ENCODE measurements around the gene NANS. TPM values are rescaled to one million over a fixed set of nuclear protein-coding genes. Genes with fewer than 3 reads are reported as not detected.

The NANS gene
- polyA plus RNA-seq, 1 donor from 2014 or later = 16.9 TPM

DNA sequence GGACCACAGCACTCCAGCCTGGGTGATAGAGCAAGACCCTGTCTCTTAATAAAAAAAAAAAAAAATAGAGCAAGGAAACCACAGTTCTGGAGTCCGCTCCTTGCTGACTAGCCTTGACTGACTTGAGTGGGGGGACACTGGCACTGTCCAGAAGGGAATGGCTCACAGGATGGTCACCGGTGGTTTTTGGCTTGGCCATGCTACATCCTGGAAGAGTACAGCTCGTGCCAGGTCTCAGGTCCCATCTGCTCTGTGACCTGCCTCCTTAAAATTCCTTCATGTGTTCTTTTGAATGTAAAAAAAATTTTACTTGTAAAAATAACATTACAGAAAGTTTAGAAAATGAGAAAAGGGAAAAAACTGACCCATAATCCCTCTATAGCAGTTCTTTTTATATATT is 5.6 kb downstream of the NANS start:
- Histone ChIP-seq H3K9ac (ENCODE audit: low read length) (no peak overlapping the region), H3K27me3 (ENCODE audit: insufficient read depth, low read depth, low read length) (no peaks in the 10 kb centered on the region), H3F3A (ENCODE audit: insufficient read depth, low read length, poor library complexity, severe bottlenecking) (no peaks in the 10 kb centered on the region), H3K27ac (ENCODE audit: low read length) (no peak overlapping the region), H3K4me3 (ENCODE audit: low read length) (no peak overlapping the region), H3K9me3 (ENCODE audit: low read length) (no peaks in the 10 kb centered on the region), H3K9me2 (ENCODE audit: insufficient read depth, low read length) (no peaks in the 10 kb centered on the region), H4K20me1 (ENCODE audit: insufficient read depth) (no peaks in the 10 kb centered on the region), H3K4me2 (ENCODE audit: low read length) (no peak overlapping the region), H3K36me3 (ENCODE audit: insufficient read depth, low read length) (no peaks in the 10 kb centered on the region), H3K79me2 (replicated peaks; ENCODE audit: insufficient read depth, low read length) (no peaks in the 10 kb centered on the region), H2AFZ (ENCODE audit: low read depth, low read length) (no peak overlapping the region)
- TF ChIP-seq RAD21 (conservative IDR thresholded peaks at IDR 0.05) (no peak), MXI1 (conservative IDR thresholded peaks at IDR 0.05; ENCODE audit: poor library complexity, severe bottlenecking) (no peak), EZH2 (IDR thresholded peaks at IDR 0.05; ENCODE audit: borderline replicate concordance, insufficient read depth, low read length, poor library complexity, severe bottlenecking) (no peak), EP300 (conservative IDR thresholded peaks at IDR 0.05; ENCODE audit: poor library complexity, severe bottlenecking) (no peak), POLR2AphosphoS5 (IDR thresholded peaks at IDR 0.05) (no peak), SMC3 (conservative IDR thresholded peaks at IDR 0.05; ENCODE audit: poor library complexity) (no peak), TAF1 (IDR thresholded peaks at IDR 0.05; ENCODE audit: low read depth) (no peak)
- TF ChIP-seq, protein P1, sequence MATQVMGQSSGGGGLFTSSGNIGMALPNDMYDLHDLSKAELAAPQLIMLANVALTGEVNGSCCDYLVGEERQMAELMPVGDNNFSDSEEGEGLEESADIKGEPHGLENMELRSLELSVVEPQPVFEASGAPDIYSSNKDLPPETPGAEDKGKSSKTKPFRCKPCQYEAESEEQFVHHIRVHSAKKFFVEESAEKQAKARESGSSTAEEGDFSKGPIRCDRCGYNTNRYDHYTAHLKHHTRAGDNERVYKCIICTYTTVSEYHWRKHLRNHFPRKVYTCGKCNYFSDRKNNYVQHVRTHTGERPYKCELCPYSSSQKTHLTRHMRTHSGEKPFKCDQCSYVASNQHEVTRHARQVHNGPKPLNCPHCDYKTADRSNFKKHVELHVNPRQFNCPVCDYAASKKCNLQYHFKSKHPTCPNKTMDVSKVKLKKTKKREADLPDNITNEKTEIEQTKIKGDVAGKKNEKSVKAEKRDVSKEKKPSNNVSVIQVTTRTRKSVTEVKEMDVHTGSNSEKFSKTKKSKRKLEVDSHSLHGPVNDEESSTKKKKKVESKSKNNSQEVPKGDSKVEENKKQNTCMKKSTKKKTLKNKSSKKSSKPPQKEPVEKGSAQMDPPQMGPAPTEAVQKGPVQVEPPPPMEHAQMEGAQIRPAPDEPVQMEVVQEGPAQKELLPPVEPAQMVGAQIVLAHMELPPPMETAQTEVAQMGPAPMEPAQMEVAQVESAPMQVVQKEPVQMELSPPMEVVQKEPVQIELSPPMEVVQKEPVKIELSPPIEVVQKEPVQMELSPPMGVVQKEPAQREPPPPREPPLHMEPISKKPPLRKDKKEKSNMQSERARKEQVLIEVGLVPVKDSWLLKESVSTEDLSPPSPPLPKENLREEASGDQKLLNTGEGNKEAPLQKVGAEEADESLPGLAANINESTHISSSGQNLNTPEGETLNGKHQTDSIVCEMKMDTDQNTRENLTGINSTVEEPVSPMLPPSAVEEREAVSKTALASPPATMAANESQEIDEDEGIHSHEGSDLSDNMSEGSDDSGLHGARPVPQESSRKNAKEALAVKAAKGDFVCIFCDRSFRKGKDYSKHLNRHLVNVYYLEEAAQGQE (IDR thresholded peaks at IDR 0.05; ENCODE audit: borderline replicate concordance) = no peak
- TF ChIP-seq, protein P2, sequence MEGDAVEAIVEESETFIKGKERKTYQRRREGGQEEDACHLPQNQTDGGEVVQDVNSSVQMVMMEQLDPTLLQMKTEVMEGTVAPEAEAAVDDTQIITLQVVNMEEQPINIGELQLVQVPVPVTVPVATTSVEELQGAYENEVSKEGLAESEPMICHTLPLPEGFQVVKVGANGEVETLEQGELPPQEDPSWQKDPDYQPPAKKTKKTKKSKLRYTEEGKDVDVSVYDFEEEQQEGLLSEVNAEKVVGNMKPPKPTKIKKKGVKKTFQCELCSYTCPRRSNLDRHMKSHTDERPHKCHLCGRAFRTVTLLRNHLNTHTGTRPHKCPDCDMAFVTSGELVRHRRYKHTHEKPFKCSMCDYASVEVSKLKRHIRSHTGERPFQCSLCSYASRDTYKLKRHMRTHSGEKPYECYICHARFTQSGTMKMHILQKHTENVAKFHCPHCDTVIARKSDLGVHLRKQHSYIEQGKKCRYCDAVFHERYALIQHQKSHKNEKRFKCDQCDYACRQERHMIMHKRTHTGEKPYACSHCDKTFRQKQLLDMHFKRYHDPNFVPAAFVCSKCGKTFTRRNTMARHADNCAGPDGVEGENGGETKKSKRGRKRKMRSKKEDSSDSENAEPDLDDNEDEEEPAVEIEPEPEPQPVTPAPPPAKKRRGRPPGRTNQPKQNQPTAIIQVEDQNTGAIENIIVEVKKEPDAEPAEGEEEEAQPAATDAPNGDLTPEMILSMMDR (IDR thresholded peaks at IDR 0.05; ENCODE audit: poor library complexity, severe bottlenecking) = no peak

DNA sequence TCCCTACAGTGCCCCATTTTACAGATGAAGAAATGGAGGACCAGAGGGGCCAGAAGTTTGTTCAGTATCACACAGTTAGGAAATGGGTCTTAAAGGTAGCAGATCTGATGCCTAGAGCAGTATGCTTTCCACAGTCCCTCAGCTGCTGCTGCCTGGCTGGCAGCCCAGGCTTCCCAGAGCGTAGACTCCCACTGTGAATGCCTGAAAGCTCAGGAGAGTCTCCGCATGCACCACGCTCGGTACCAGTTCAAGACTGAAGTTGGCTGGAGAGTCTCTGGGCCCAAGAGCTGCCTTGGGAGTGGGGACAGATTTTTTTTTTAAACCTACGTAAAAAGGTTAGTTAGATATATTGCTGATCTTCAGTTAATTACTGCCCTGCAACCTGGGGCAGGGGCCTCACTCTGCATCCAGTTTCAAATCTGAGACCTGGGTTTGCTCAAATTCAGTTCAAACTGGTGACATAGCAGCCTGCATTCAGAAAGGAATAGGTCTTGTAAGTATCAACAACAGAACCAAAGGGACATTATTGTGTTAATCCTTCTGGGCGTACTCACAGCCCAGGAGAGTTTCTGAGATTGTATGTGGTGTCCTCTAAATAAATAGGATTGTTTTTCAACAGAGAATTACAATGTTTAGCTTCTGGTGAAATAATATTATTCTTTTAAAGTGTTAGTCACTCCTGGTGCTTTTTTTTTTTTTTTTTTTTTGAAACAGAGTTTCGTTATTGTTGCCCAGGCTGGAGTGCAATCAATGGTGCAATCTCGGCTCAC is 8.3 kb downstream of the NANS start:
- no peaks in the 10 kb centered on the region for H3K79me2 ChIP-seq (replicated peaks; ENCODE audit: insufficient read depth, low read length)
- H3F3A ChIP-seq (ENCODE audit: insufficient read depth, low read length, poor library complexity, severe bottlenecking) = no peaks in the 10 kb centered on the region
- H3K9me3 ChIP-seq (ENCODE audit: low read length) = no peaks in the 10 kb centered on the region
- H3K9me2 ChIP-seq (ENCODE audit: insufficient read depth, low read length) = no peaks in the 10 kb centered on the region
- H3K36me3 ChIP-seq (ENCODE audit: insufficient read depth, low read length) = no peaks in the 10 kb centered on the region
- no peak overlapping the region for H2AFZ ChIP-seq (ENCODE audit: low read depth, low read length)
- H3K27ac ChIP-seq (ENCODE audit: low read length) = no peak overlapping the region
- no peak overlapping the region for H3K4me3 ChIP-seq (ENCODE audit: low read length)
- H4K20me1 ChIP-seq (ENCODE audit: insufficient read depth) = no peaks in the 10 kb centered on the region
- TF ChIP-seq EZH2 (IDR thresholded peaks at IDR 0.05; ENCODE audit: borderline replicate concordance, insufficient read depth, low read length, poor library complexity, severe bottlenecking) (no peak), MXI1 (conservative IDR thresholded peaks at IDR 0.05; ENCODE audit: poor library complexity, severe bottlenecking) (no peak), EP300 (conservative IDR thresholded peaks at IDR 0.05; ENCODE audit: poor library complexity, severe bottlenecking) (no peak), POLR2AphosphoS5 (IDR thresholded peaks at IDR 0.05) (no peak), SMC3 (conservative IDR thresholded peaks at IDR 0.05; ENCODE audit: poor library complexity) (no peak), RAD21 (conservative IDR thresholded peaks at IDR 0.05) (no peak), TAF1 (IDR thresholded peaks at IDR 0.05; ENCODE audit: low read depth) (no peak)
- TF ChIP-seq, protein P2 (IDR thresholded peaks at IDR 0.05; ENCODE audit: poor library complexity, severe bottlenecking) = no peak
- TF ChIP-seq, protein P1 (IDR thresholded peaks at IDR 0.05; ENCODE audit: borderline replicate concordance) = no peak
- no peaks in the 10 kb centered on the region for H3K27me3 ChIP-seq (ENCODE audit: insufficient read depth, low read depth, low read length)
- no peak overlapping the region for H3K9ac ChIP-seq (ENCODE audit: low read length)
- no peak overlapping the region for H3K4me2 ChIP-seq (ENCODE audit: low read length)
